ENCODE data around the gene NT5C2. TPM values are rescaled to one million over a fixed set of nuclear protein-coding genes. Genes with fewer than 3 reads are reported as not detected.

NT5C2 gene
- total RNA-seq, 1 experiment from 2014 or later, result 52.2 TPM

DNA sequence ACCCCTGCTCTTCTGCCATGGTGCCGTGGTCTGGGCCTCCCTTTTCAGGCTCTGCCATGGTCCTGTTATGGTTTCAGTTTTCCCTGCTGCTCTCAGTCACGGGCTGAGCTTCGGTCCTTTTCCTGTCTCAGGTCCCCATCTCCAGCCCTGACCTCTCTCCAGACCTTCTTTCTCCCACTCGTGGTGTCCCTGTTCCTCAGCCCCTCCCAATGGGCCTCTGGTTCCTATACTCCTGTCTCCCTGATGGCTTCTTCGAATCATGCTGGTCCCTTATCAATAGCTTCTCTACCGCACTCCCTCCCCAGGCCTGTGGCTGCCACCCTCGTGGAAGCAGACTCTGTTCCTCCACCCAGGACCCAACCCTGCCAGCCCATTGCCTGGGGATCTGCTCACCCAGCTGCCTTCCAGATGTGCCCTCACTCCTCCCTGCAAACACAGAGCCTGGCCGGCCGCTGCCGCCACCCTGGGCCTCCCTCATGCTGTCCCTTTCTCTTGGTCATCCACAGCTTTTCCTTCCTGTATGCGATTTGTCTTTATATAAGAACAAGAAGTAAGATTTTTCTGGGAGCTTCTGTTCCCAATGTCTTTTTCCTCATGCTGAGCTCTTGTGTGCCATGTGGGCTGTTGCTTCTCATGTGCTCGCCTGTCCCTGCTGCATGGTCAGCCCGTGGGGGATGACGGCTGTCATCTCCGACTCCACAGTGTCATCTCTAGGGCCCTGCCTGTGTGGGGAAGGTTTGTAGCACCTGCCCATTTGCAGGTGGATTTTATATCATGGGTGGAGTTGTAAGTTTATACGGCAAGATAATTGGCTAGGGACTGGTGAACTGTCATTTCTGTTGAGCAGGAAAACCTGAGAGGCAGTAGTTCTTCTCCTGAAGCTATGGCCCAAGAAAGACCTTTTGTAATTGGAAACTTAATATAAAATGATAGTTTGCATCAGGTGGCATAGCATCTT lies 126.7 kb downstream of the NT5C2 start:
- DNase-seq (ENCODE audit: unreplicated experiment), result no peak
- no peak overlapping the region for H3K27ac Mint-ChIP-seq (ENCODE audit: low read depth, unreplicated experiment)
- H3K4me3 Mint-ChIP-seq (ENCODE audit: unreplicated experiment), result no peak overlapping the region
- ChIA-PET POLR2A (interaction anchor here (1.0 to 1.5 kb wide), 2 partner anchors 9 to 148 kb away, joined by 3 to 5 read pairs; partner anchors contain the start of gene CNNM2), CTCF (interaction anchor here (0.6 to 1.6 kb wide), 6 partner anchors 26 to 153 kb away, joined by 3 to 6 read pairs (median 4); partner anchors contain the start of gene CNNM2)
- no peaks in the 10 kb centered on the region for H3K4me1 Mint-ChIP-seq (ENCODE audit: insufficient read depth, unreplicated experiment)
- no peaks in the 10 kb centered on the region for H3K27me3 Mint-ChIP-seq (ENCODE audit: insufficient read depth, unreplicated experiment)
- TF ChIP-seq CTCF (IDR thresholded peaks at IDR 0.05; ENCODE audit: unreplicated experiment), result no peak
- no TSS peak for BruUV-seq (replicated peaks)
- no peaks in the 10 kb centered on the region for H3K36me3 Mint-ChIP-seq (ENCODE audit: insufficient read depth, unreplicated experiment)
- intact Hi-C loops (cut with micrococcal nuclease), result loop anchor here (10.0 kb wide), 1 partner anchor 418 kb away; no protein-coding TSS in a partner anchor
- H3K9me3 Mint-ChIP-seq (ENCODE audit: unreplicated experiment), result no peaks in the 10 kb centered on the region

GRCh38 chr10:103064956-103065355 lies 128.1 kb downstream of the NT5C2 start:
- Mint-ChIP-seq H3K36me3 (ENCODE audit: insufficient read depth, unreplicated experiment) (no peaks in the 10 kb centered on the region), H3K4me3 (ENCODE audit: unreplicated experiment) (no peak overlapping the region), H3K27ac (ENCODE audit: low read depth, unreplicated experiment) (no peak overlapping the region), H3K9me3 (ENCODE audit: unreplicated experiment) (no peaks in the 10 kb centered on the region), H3K27me3 (ENCODE audit: insufficient read depth, unreplicated experiment) (no peaks in the 10 kb centered on the region), H3K4me1 (ENCODE audit: insufficient read depth, unreplicated experiment) (no peaks in the 10 kb centered on the region)
- intact Hi-C loops (cut with micrococcal nuclease), result loop anchor here (10.0 kb wide), 1 partner anchor 420 kb away; no protein-coding TSS in a partner anchor
- DNase-seq (ENCODE audit: unreplicated experiment), result no peak
- BruUV-seq (replicated peaks), result no TSS peak
- ChIA-PET POLR2A (interaction anchor here (0.8 to 1.7 kb wide), 2 partner anchors 9 to 40 kb away, joined by 4 to 5 read pairs; no protein-coding TSS in a partner anchor), CTCF (interaction anchor here (0.5 to 5.6 kb wide), 4 partner anchors 29 to 485 kb away, joined by 3 to 38 read pairs (median 3); partner anchors contain the start of gene CNNM2)
- no peak for TF ChIP-seq CTCF (IDR thresholded peaks at IDR 0.05; ENCODE audit: unreplicated experiment)

DNA sequence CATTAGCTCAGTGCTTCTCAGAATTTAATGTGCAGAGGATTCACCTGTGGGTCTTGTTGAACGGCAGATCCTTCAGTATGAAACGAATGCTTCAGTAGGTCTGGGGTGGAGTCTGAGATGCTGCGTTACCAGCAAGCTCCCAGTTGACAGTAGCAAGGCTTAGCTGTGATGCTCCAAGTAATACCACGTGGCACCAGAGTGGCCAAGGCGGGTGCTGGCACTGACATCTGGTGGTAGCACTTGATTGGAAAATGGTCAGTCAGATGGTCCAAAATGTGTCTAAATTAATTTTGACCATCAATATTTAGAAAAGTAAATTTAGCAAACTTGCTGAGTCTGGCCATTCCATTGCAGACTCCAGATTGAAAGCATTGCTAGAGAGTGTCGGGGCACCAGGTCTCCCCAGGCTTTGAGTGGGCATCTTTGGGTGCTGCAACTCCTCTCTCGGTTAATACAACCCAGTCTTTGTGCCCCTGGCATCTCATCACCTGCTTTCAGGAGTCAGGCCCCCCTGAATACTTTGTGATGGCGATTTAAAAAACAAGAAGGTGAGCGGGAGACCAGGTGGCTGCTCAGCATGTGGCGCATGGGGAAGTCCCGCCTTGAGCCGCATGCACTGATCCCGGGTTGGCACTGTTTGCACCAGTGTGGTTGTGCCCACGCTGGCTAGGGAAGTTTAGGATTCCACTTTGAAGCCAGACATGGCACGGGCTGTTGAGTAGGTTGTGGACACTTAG lies 130.1 kb downstream of the NT5C2 start:
- CTCF ChIA-PET, result interaction anchor here (0.6 to 5.6 kb wide), 4 partner anchors 138 to 161 kb away, joined by 3 to 38 read pairs (median 6); partner anchors contain the start of gene CNNM2

More for the DNA sequence above, 130.1 kb downstream of the NT5C2 start:
- no peak for TF ChIP-seq CTCF (IDR thresholded peaks at IDR 0.05; ENCODE audit: unreplicated experiment)
- POLR2A ChIA-PET, result interaction anchor here (0.5 to 1.1 kb wide), 2 partner anchors 145 to 993 kb away, joined by 3 to 4 read pairs; partner anchors contain the start of gene CNNM2
- no peaks in the 10 kb centered on the region for H3K4me1 Mint-ChIP-seq (ENCODE audit: insufficient read depth, unreplicated experiment)
- no TSS peak for BruUV-seq (replicated peaks)
- no peak overlapping the region for H3K27ac Mint-ChIP-seq (ENCODE audit: low read depth, unreplicated experiment)
- intact Hi-C loops (cut with micrococcal nuclease), result loop anchor here (10.0 kb wide), 1 partner anchor 422 kb away; no protein-coding TSS in a partner anchor
- no peak overlapping the region for H3K4me3 Mint-ChIP-seq (ENCODE audit: unreplicated experiment)
- no peaks in the 10 kb centered on the region for H3K9me3 Mint-ChIP-seq (ENCODE audit: unreplicated experiment)
- peak; percentile 13 for DNase-seq (ENCODE audit: unreplicated experiment)
- no peaks in the 10 kb centered on the region for H3K27me3 Mint-ChIP-seq (ENCODE audit: insufficient read depth, unreplicated experiment)
- H3K36me3 Mint-ChIP-seq (ENCODE audit: insufficient read depth, unreplicated experiment), result no peaks in the 10 kb centered on the region
